Mesenchymal stem cell (in vitro differentiated cells and primary cell): ENCODE results near the gene GATA2.

Experiments used
- DNase-seq: peaks from one replicate; pipeline ENCODE4 v3.0.0-alpha.2; 2013
- H2AFZ ChIP-seq: one replicate; pipeline ENCODE4 v1.6.1; 2013; ENCODE audit warnings: low read depth, mild to moderate bottlenecking, control low read depth, inconsistent platforms, low read length, moderate library complexity
- H2AK5ac ChIP-seq: 2 replicates; pipeline ENCODE4 v1.6.1; 2013; ENCODE audit warnings: low read length, moderate library complexity, mild to moderate bottlenecking, inconsistent platforms; ENCODE audit not compliant: severe bottlenecking
- H2BK120ac ChIP-seq: one replicate; pipeline ENCODE4 v1.6.1; 2013; ENCODE audit warnings: low read depth, mild to moderate bottlenecking, inconsistent platforms, low read length, moderate library complexity
- H2BK12ac ChIP-seq, 2 experiments: one replicate each; pipeline ENCODE4 v1.6.1; 2013; ENCODE audit warnings: inconsistent platforms in 2 of 2, low read length in 2 of 2, mild to moderate bottlenecking in 2 of 2, moderate library complexity in 2 of 2, control low read depth in 1 of 2
- H2BK15ac ChIP-seq: one replicate; pipeline ENCODE4 v1.6.1; 2013; ENCODE audit warnings: mild to moderate bottlenecking, low read depth, inconsistent platforms; ENCODE audit not compliant: poor library complexity, severe bottlenecking
- H2BK5ac ChIP-seq: 2 replicates; pipeline ENCODE4 v1.6.1; 2013; ENCODE audit warnings: low read depth, mild to moderate bottlenecking, low read length, control low read depth, inconsistent platforms; ENCODE audit not compliant: poor library complexity, severe bottlenecking
- H3K14ac ChIP-seq, 2 experiments: one replicate each; pipeline ENCODE4 v1.6.1; 2013; ENCODE audit warnings: inconsistent platforms in 2 of 2, low read length in 2 of 2, control low read depth in 1 of 2, mild to moderate bottlenecking in 1 of 2, moderate library complexity in 1 of 2
- H3K18ac ChIP-seq, 2 experiments: one replicate each; pipeline ENCODE4 v1.6.1; 2013; ENCODE audit warnings: inconsistent platforms in 2 of 2, low read length in 2 of 2, control low read depth in 1 of 2, low read depth in 1 of 2, mild to moderate bottlenecking in 1 of 2
- H3K23ac ChIP-seq, 2 experiments: one replicate each; pipeline ENCODE4 v1.6.1; 2013; ENCODE audit warnings: inconsistent platforms in 2 of 2, low read length in 2 of 2, mild to moderate bottlenecking in 2 of 2, moderate library complexity in 2 of 2, control low read depth in 1 of 2
- H3K27ac ChIP-seq: 2 replicates; pipeline ENCODE4 v1.5.1; 2013; ENCODE audit warnings: mild to moderate bottlenecking, moderate library complexity, low read length, control low read depth, inconsistent platforms; ENCODE audit not compliant: poor library complexity, severe bottlenecking
- H3K27me3 ChIP-seq, 2 experiments: 2 replicates each; pipeline versions ENCODE4 v1.6.1 to v1.7.0; 2013; ENCODE audit warnings: low read length in 2 of 2, mild to moderate bottlenecking in 2 of 2, moderate library complexity in 2 of 2, control low read depth in 1 of 2, inconsistent platforms in 1 of 2; ENCODE audit not compliant: control insufficient read depth in 1 of 2, insufficient read depth in 1 of 2
- H3K36me3 ChIP-seq, 2 experiments: 2 replicates each; pipeline versions ENCODE4 v1.6.1 to v1.7.0; 2013; ENCODE audit warnings: low read length in 2 of 2, control low read depth in 1 of 2, inconsistent platforms in 1 of 2, low read depth in 1 of 2, mild to moderate bottlenecking in 1 of 2; ENCODE audit not compliant: insufficient read depth in 2 of 2, control insufficient read depth in 1 of 2
- H3K4ac ChIP-seq, 2 experiments: one replicate each; pipeline ENCODE4 v1.6.1; 2013; ENCODE audit warnings: inconsistent platforms in 2 of 2, low read length in 2 of 2, mild to moderate bottlenecking in 2 of 2, moderate library complexity in 2 of 2, control low read depth in 1 of 2, low read depth in 1 of 2
- H3K4me1 ChIP-seq: 2 replicates; pipeline ENCODE4 v1.6.1; 2013; ENCODE audit warnings: low read depth, low read length, control low read depth; ENCODE audit not compliant: control insufficient read depth, insufficient read depth
- H3K4me2 ChIP-seq: 2 replicates; pipeline ENCODE4 v1.6.1; 2013; ENCODE audit warnings: low read length, mild to moderate bottlenecking, inconsistent platforms; ENCODE audit not compliant: poor library complexity, severe bottlenecking
- H3K4me3 ChIP-seq, 2 experiments: 2 replicates each; pipeline versions ENCODE4 v1.5.1 to v1.7.0; 2013; ENCODE audit warnings: low read length in 2 of 2, mild to moderate bottlenecking in 2 of 2, control low read depth in 1 of 2, low read depth in 1 of 2; ENCODE audit not compliant: insufficient read depth in 1 of 2
- H3K79me1 ChIP-seq: replicated peaks from 2 replicates; pipeline ENCODE4 v1.6.1; 2013; ENCODE audit warnings: mild to moderate bottlenecking, control low read depth, low read length, inconsistent platforms; ENCODE audit not compliant: poor library complexity, severe bottlenecking
- H3K9ac ChIP-seq: 2 replicates; pipeline ENCODE4 v1.7.0; 2013; ENCODE audit warnings: mild to moderate bottlenecking, low read length, moderate library complexity
- H3K9me3 ChIP-seq: 2 replicates; pipeline ENCODE4 v1.7.0; 2013; ENCODE audit warnings: mild to moderate bottlenecking, low read length; ENCODE audit not compliant: control insufficient read depth
- H4K8ac ChIP-seq: one replicate; pipeline ENCODE4 v1.6.1; 2013; ENCODE audit warnings: inconsistent platforms, mild to moderate bottlenecking, low read length, moderate library complexity
- H4K91ac ChIP-seq: one replicate; pipeline ENCODE4 v1.6.1; 2013; ENCODE audit warnings: mild to moderate bottlenecking, low read length, inconsistent platforms
- WGBS: methylation state at CpG from one replicate; pipeline ENCODE4 v1.1.7; 2013; ENCODE audit warnings: mixed read lengths; 5-methylcytosine and 5-hydroxymethylcytosine counted together

GATA2 gene

DNA sequence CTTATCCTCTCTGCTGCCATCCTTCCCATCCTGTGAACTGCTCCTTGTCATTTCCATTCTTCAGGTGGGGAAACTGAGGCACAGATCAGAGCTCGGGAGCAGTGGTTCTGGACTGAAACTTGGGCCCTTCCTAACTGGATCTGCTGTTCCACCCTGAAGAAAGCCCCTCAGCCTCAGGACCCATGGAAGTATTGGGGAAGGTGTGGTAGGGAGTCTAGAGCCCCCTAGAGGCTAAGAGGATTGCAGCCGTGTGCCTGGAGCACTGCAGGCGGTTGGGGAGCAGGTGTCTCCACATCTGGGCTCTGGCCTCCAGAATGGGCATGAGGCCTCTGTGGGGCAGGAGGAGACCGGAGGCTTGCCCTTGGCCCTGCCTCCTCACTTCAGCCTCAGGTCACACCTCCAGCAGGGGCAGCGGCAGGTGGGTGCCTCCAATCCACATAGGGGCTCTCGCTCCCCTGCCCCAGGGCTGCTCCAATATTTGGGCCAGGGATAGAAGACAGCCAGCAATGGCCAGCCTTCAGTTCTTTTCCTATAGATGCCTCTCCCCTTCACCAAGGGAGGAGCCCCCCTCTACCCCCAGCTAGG lies 54.4 kb downstream of the GATA2 start:
- Histone ChIP-seq H3K18ac (no peak overlapping the region), H3K4ac (no peak overlapping the region), H2BK12ac (no peak overlapping the region), H3K4me3 (no peak overlapping the region), H3K4me2 (no peak overlapping the region), H3K23ac (no peak overlapping the region), H3K9ac (no peak overlapping the region), H3K9me3 (no peaks in the 10 kb centered on the region), H3K14ac (no peak overlapping the region), H3K79me1 (no peaks in the 10 kb centered on the region), H4K8ac (no peak overlapping the region), H3K4me1 (peaks cover 5% of the 10 kb centered on the region), H2BK15ac (no peak overlapping the region), H2AK5ac (no peak overlapping the region), H2BK120ac (no peak overlapping the region), H2AFZ (no peak overlapping the region), H2BK5ac (no peak overlapping the region), H4K91ac (no peak overlapping the region), H3K36me3 (no peaks in the 10 kb centered on the region), H3K27ac (no peak overlapping the region), H3K27me3 (peaks cover 84 to 85% of the 10 kb centered on the region in 2 experiments)
- WGBS, result 49% methylated on average over 6 of the region's 6 CpGs
- no peak for DNase-seq

DNA sequence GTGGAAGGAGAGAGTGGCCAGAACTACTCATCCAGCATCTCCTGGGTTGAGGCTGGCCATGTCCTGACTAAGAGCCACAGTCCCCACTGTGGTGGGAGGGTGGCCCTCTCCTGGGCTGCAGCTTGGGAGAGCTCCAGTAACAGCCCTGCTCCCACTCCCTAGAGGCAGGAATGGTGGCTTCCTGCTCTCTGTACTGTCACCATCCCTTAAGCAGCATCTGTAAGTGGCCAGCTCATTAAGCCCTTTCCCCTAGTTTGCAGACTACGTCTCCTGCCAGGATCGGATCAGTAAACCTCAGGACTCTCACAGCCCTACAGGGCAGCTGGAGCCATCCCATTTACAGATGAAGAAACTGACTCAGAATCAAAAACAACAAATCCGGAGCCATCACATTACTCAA lies 56.8 kb downstream of the GATA2 start:
- Histone ChIP-seq H3K4me3 (no peak overlapping the region), H4K8ac (no peak overlapping the region), H3K36me3 (no peaks in the 10 kb centered on the region), H2BK15ac (no peak overlapping the region), H3K27ac (no peak overlapping the region), H3K79me1 (no peaks in the 10 kb centered on the region), H4K91ac (no peak overlapping the region), H3K9me3 (no peaks in the 10 kb centered on the region), H2AFZ (no peak overlapping the region), H2AK5ac (no peak overlapping the region), H3K4me2 (no peak overlapping the region), H3K4ac (no peak overlapping the region), H3K18ac (no peak overlapping the region), H2BK5ac (no peak overlapping the region), H2BK120ac (no peak overlapping the region), H3K14ac (no peak overlapping the region), H3K27me3 (peaks cover 84 to 85% of the 10 kb centered on the region in 2 experiments), H3K4me1 (peaks cover 19% of the 10 kb centered on the region), H2BK12ac (no peak overlapping the region), H3K23ac (no peak overlapping the region), H3K9ac (no peak overlapping the region)
- 89% methylated on average over 3 of the region's 3 CpGs for WGBS
- no peak for DNase-seq

DNA sequence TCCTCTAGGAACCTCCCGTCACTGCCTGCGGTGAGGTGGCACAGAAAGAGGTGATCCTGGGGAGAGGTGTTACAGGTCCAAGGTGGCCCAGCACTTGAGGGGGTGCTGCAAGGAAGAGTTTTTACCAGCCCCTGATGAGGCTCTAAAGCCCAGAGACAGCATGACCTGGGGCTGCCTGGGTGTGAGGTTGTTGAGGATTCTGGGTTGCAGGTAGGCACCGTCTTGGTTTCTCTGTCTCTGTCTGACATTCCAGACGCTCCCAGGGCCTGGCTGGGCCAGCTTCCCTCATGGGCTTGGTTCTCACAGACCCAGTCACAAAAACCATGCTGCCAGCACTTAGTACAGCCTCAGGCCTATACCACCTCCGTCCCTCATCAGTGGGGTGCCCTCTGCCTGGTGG lies 57.4 kb downstream of the GATA2 start:
- H3K4me2 ChIP-seq, result no peak overlapping the region
- H3K14ac ChIP-seq, result no peak overlapping the region
- no peak overlapping the region for H4K8ac ChIP-seq
- peaks cover 84 to 85% of the 10 kb centered on the region in 2 experiments for H3K27me3 ChIP-seq
- H2AFZ ChIP-seq, result no peak overlapping the region
- 79% methylated on average over 5 of the region's 5 CpGs for WGBS
- no peak overlapping the region for H3K23ac ChIP-seq
- H2BK120ac ChIP-seq, result no peak overlapping the region
- H2AK5ac ChIP-seq, result no peak overlapping the region
- no peaks in the 10 kb centered on the region for H3K9me3 ChIP-seq
- no peak overlapping the region for H3K4me3 ChIP-seq
- no peaks in the 10 kb centered on the region for H3K36me3 ChIP-seq
- no peak for DNase-seq
- H2BK12ac ChIP-seq, result no peak overlapping the region
- no peak overlapping the region for H3K27ac ChIP-seq
- no peak overlapping the region for H3K18ac ChIP-seq
- no peak overlapping the region for H3K9ac ChIP-seq
- peaks cover 19% of the 10 kb centered on the region for H3K4me1 ChIP-seq
- no peak overlapping the region for H2BK5ac ChIP-seq
- H2BK15ac ChIP-seq, result no peak overlapping the region
- H3K79me1 ChIP-seq, result no peaks in the 10 kb centered on the region
- no peak overlapping the region for H4K91ac ChIP-seq
- no peak overlapping the region for H3K4ac ChIP-seq

DNA sequence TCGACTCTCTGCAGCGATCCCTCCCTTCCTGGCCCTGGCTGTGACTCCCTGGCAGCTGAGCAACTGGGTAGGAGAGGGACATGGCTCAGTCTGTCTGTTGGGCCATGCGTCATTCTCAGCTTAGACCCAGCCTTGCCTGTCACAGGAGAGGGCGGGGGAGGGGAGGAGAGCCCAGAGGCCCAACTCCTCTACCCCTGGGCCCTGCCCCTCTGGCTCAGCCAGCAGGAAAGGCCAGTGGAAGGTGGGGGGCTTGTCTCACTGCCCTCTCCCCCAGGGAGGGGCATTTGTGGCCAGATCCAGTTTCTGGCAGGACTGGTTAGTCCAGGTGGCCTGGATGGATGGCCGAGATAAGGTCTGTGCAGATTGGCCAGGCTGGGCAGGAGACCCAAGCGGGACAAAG lies 57.9 kb downstream of the GATA2 start:
- H3K27ac ChIP-seq, result no peak overlapping the region
- H3K9ac ChIP-seq, result no peak overlapping the region
- no peak overlapping the region for H3K4ac ChIP-seq
- H4K8ac ChIP-seq, result no peak overlapping the region
- no peak overlapping the region for H3K4me2 ChIP-seq
- WGBS, result 72% methylated on average over 6 of the region's 6 CpGs
- no peak overlapping the region for H2AK5ac ChIP-seq
- H3K79me1 ChIP-seq, result no peaks in the 10 kb centered on the region
- no peaks in the 10 kb centered on the region for H3K9me3 ChIP-seq
- H3K4me1 ChIP-seq, result peaks cover 19% of the 10 kb centered on the region
- no peak overlapping the region for H4K91ac ChIP-seq
- H2BK5ac ChIP-seq, result no peak overlapping the region
- DNase-seq, result no peak
- H3K36me3 ChIP-seq, result no peaks in the 10 kb centered on the region
- no peak overlapping the region for H3K14ac ChIP-seq
- peaks cover 84 to 85% of the 10 kb centered on the region in 2 experiments for H3K27me3 ChIP-seq
- no peak overlapping the region for H2BK120ac ChIP-seq
- no peak overlapping the region for H2BK15ac ChIP-seq
- no peak overlapping the region for H3K23ac ChIP-seq
- H3K4me3 ChIP-seq, result no peak overlapping the region
- no peak overlapping the region for H2BK12ac ChIP-seq
- H3K18ac ChIP-seq, result no peak overlapping the region
- no peak overlapping the region for H2AFZ ChIP-seq
